ENCODE measurements around the gene TTN. TPM values are rescaled to one million over a fixed set of nuclear protein-coding genes. Genes with fewer than 3 reads are reported as not detected.

Gene TTN
- polyA plus RNA-seq, 1 experiment: not detected

DNA sequence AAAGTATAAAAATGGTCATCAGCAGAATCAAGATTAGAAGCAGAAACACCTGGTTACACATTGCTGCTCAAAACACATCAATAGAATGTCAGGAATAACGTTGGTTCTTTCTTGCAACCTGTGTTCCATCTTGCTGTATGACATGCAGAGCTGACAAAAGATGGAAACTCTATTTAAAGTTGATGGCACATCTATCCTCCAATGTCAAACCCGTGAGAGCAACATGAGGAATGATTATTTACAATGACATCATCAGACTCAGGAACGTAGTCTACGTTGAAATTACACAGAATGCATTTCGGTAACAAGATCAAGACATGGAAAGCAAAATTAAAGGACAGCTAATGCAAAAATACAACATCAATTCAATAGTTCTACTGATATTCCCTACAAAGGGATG, 26.2 kb upstream of the TTN start:
- no peak overlapping the region for H3K4me3 ChIP-seq (ENCODE audit: low read depth, low read length)
- DNase-seq (ENCODE audit: low read depth): no peak
- 0 out of 2 replicates have a peak, but pooled peaks cover 2% of the 10 kb centered on the region for H3K27me3 ChIP-seq (ENCODE audit: control insufficient read depth, insufficient read depth, low read length)
- CTCF ChIA-PET: no interaction called here
- POLR2A ChIA-PET: no interaction called here
- H3K36me3 ChIP-seq (ENCODE audit: control insufficient read depth, insufficient read depth, low read length): no peaks in the 10 kb centered on the region
- TF ChIP-seq, protein P1, sequence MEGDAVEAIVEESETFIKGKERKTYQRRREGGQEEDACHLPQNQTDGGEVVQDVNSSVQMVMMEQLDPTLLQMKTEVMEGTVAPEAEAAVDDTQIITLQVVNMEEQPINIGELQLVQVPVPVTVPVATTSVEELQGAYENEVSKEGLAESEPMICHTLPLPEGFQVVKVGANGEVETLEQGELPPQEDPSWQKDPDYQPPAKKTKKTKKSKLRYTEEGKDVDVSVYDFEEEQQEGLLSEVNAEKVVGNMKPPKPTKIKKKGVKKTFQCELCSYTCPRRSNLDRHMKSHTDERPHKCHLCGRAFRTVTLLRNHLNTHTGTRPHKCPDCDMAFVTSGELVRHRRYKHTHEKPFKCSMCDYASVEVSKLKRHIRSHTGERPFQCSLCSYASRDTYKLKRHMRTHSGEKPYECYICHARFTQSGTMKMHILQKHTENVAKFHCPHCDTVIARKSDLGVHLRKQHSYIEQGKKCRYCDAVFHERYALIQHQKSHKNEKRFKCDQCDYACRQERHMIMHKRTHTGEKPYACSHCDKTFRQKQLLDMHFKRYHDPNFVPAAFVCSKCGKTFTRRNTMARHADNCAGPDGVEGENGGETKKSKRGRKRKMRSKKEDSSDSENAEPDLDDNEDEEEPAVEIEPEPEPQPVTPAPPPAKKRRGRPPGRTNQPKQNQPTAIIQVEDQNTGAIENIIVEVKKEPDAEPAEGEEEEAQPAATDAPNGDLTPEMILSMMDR (IDR thresholded peaks at IDR 0.05; ENCODE audit: insufficient read depth, low read depth, low read length): no peak

DNA sequence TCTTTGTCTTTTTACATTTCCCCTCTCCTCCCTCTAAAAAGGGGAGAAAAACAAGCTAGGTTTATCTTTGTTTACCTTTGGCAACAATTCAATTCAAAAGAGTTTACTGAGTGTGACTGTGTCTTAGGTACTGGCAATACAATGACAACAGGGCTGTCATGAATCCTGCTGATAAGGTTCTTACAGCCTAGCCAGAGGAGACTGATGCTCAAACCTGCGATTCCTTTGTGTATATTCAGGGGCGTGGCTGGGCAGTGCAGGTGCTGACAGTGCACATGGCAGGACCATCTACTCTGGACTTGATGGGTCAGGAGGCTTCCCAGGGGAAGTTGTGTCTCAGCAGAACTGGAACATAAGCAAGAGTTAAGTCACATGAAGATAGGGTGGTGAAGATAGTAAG, 23.2 kb upstream of the TTN start:
- DNase-seq (ENCODE audit: low read depth): no peak
- CTCF ChIA-PET: no interaction called here
- Histone ChIP-seq H3K36me3 (ENCODE audit: control insufficient read depth, insufficient read depth, low read length) (no peaks in the 10 kb centered on the region), H3K4me3 (ENCODE audit: low read depth, low read length) (no peak overlapping the region), H3K27me3 (ENCODE audit: control insufficient read depth, insufficient read depth, low read length) (0 out of 2 replicates have a peak, but pooled peaks cover 2% of the 10 kb centered on the region)
- POLR2A ChIA-PET: no interaction called here
- TF ChIP-seq, protein P1 (IDR thresholded peaks at IDR 0.05; ENCODE audit: insufficient read depth, low read depth, low read length): no peak

DNA sequence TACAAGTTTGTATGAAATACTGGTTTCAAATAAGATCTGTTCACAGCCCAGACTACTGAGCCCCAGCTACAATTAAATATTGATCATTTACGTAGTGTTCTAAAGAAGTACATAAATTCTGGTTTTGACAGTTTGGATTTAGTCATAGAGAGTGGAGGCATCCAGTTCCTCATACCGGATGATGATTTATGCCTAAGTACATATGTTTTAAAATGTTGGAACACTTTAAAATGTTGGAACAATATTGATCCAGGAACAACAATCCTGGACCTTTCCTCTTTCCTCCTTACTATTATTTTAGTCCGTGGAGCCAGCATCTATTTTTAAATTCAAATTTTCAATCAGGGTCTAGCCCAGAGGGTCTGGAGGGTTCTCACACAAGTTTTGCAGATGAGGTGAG, 22.8 kb upstream of the TTN start:
- TF ChIP-seq, protein P1 (IDR thresholded peaks at IDR 0.05; ENCODE audit: insufficient read depth, low read depth, low read length): no peak
- CTCF ChIA-PET: no interaction called here
- POLR2A ChIA-PET: no interaction called here
- Histone ChIP-seq H3K36me3 (ENCODE audit: control insufficient read depth, insufficient read depth, low read length) (no peaks in the 10 kb centered on the region), H3K27me3 (ENCODE audit: control insufficient read depth, insufficient read depth, low read length) (0 out of 2 replicates have a peak, but pooled peaks cover 2% of the 10 kb centered on the region), H3K4me3 (ENCODE audit: low read depth, low read length) (no peak overlapping the region)
- no peak for DNase-seq (ENCODE audit: low read depth)

DNA sequence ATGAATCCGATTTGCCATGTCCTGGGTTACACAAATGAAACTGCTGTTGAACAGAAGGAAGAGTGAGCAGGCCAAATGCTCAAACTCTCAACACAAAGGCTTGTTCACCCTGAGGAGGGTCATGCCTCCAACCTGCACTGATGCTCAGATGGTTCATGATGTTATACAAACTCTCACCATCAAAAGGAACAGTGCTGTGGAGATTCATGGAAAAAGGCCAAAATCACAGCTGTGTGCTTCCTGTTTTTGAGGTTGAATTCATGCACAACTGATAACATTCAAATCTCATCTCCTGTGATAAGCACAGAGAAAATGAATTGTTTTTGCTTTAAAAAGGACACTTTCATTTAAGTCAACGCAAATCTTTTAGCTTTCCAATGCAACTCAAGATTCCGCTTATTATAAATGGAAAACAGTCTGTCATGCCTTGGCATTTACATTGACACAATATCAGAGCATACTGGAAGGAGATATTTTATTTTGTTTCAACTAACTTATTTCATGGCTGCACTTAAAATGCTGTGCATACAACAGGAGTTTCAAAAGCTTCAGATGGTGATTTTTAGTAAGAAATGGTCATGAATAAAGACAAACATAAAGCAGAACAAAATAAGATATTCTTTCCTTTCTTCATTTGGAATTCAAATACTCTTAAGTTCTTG, 22.2 kb upstream of the TTN start:
- Histone ChIP-seq H3K27me3 (ENCODE audit: control insufficient read depth, insufficient read depth, low read length) (0 out of 2 replicates have a peak, but pooled peaks cover 2% of the 10 kb centered on the region), H3K4me3 (ENCODE audit: low read depth, low read length) (no peak overlapping the region), H3K36me3 (ENCODE audit: control insufficient read depth, insufficient read depth, low read length) (no peaks in the 10 kb centered on the region)
- TF ChIP-seq, protein P1 (IDR thresholded peaks at IDR 0.05; ENCODE audit: insufficient read depth, low read depth, low read length): no peak
- POLR2A ChIA-PET: no interaction called here
- DNase-seq (ENCODE audit: low read depth): no peak
- CTCF ChIA-PET: no interaction called here

DNA sequence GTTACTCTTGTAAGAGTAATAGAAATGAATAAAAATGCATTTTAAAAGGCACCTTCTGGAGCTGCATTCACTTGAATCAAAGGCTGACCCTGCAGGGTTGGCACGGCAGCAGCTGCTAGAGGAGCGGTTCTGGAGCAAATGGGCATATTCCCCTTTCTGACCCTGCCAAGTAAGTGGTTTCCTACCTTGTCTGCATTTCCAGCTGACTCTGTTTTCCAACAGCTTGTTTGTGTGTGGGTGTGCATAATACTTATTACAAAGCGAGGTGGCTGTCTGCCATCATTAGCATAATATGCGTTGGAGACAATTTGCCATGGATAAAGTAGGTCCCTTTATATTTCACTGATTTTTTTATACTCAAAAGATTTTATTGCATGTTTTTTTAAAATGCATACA, 21.3 kb upstream of the TTN start:
- CTCF ChIA-PET: no interaction called here
- TF ChIP-seq, protein P1 (IDR thresholded peaks at IDR 0.05; ENCODE audit: insufficient read depth, low read depth, low read length): no peak

More for the DNA sequence above, 21.3 kb upstream of the TTN start:
- no peak for DNase-seq (ENCODE audit: low read depth)
- Histone ChIP-seq H3K36me3 (ENCODE audit: control insufficient read depth, insufficient read depth, low read length) (no peaks in the 10 kb centered on the region), H3K27me3 (ENCODE audit: control insufficient read depth, insufficient read depth, low read length) (0 out of 2 replicates have a peak, but pooled peaks cover 2% of the 10 kb centered on the region), H3K4me3 (ENCODE audit: low read depth, low read length) (no peak overlapping the region)
- POLR2A ChIA-PET: no interaction called here

Measured in BJ (cell line).